ENCODE results near the gene MIPOL1.

The MIPOL1 gene, protein sequence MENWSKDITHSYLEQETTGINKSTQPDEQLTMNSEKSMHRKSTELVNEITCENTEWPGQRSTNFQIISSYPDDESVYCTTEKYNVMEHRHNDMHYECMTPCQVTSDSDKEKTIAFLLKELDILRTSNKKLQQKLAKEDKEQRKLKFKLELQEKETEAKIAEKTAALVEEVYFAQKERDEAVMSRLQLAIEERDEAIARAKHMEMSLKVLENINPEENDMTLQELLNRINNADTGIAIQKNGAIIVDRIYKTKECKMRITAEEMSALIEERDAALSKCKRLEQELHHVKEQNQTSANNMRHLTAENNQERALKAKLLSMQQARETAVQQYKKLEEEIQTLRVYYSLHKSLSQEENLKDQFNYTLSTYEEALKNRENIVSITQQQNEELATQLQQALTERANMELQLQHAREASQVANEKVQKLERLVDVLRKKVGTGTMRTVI

DNA sequence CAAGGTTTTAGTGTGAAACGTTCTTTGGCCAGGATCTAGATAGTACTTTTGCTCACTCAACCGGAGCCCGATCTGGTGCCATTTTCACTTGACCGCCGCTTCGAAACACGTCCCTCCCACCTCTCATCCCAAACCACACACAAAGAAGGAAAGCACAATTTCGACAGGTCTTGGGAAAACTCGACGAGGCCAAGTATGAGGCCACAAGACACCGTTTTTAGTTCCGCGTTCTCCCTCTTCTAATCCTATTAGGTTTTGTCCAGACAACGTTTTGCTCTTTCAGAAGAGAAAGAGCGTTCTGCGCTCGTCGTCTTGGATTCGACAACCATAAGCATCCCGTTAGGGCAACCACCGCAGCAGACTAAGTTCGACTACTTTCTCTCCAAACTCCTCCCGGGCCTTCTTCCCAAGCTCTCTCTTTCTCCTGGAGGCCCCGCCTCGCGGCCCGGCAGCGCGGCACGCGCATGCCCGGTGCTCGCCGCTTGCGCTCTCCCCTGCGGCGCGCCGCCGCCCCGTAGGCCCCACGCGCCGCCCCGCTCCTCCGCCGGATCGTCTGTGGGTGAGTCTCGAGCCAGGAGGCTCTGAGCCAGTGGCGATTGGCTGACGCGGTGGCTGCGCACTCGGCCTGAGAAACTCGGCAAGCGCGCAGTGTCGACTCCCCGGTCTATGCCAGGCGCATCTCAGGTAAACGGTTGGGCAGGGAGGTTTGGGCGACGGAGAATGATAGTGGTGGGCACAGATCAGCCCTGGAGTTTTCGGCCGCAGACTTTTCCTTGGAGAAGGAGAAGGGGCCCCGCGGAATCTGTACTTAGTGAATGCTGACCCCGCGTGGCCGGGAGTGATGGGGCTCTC lies at the start of gene MIPOL1:
Gene MIPOL1 (plus strand): TSS at position 517 of the 852 bp plus-strand sequence. CDS start 49,952 bp downstream, outside the sequence.
- no peak within 1 kb of the TSS for H3K9ac ChIP-seq (ENCODE audit: low read length)
- no peaks in the 10 kb centered on the region for H3K79me2 ChIP-seq (ENCODE audit: insufficient read depth, low read length)
- no peak within 1 kb of the TSS for H3K27ac ChIP-seq (ENCODE audit: low read depth, low read length)
- no peaks in the 10 kb centered on the region for H3K9me3 ChIP-seq (ENCODE audit: insufficient read depth, low read length)
- no peak within 1 kb of the TSS for H2AFZ ChIP-seq (ENCODE audit: low read depth, low read length, severe bottlenecking)
- H3K4me3 ChIP-seq (ENCODE audit: insufficient read depth, low read length, poor library complexity, severe bottlenecking), result no peak within 1 kb of the TSS
- H3K4me2 ChIP-seq (ENCODE audit: low read depth, low read length, poor library complexity, severe bottlenecking), result no peak within 1 kb of the TSS
- H4K20me1 ChIP-seq (ENCODE audit: low read depth, low read length), result no peaks in the 10 kb centered on the region
- no peaks in the 10 kb centered on the region for H3K36me3 ChIP-seq (ENCODE audit: low read length)
- H3F3A ChIP-seq (ENCODE audit: insufficient read depth), result no peaks in the 10 kb centered on the region
- H3K27me3 ChIP-seq (ENCODE audit: low read length), result no peaks in the 10 kb centered on the region
- TF ChIP-seq, protein P1, sequence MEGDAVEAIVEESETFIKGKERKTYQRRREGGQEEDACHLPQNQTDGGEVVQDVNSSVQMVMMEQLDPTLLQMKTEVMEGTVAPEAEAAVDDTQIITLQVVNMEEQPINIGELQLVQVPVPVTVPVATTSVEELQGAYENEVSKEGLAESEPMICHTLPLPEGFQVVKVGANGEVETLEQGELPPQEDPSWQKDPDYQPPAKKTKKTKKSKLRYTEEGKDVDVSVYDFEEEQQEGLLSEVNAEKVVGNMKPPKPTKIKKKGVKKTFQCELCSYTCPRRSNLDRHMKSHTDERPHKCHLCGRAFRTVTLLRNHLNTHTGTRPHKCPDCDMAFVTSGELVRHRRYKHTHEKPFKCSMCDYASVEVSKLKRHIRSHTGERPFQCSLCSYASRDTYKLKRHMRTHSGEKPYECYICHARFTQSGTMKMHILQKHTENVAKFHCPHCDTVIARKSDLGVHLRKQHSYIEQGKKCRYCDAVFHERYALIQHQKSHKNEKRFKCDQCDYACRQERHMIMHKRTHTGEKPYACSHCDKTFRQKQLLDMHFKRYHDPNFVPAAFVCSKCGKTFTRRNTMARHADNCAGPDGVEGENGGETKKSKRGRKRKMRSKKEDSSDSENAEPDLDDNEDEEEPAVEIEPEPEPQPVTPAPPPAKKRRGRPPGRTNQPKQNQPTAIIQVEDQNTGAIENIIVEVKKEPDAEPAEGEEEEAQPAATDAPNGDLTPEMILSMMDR (IDR thresholded peaks at IDR 0.05; ENCODE audit: insufficient read depth, low read length, poor library complexity, severe bottlenecking), result no peak
- no peak for TF ChIP-seq EZH2phosphoT487 (conservative IDR thresholded peaks at IDR 0.05; ENCODE audit: low read length)
- H3K9me2 ChIP-seq (replicated peaks; ENCODE audit: insufficient read depth, low read length), result no peaks in the 10 kb centered on the region

- Histone ChIP-seq H4K20me1 (ENCODE audit: low read depth, low read length) (no peaks in the 10 kb centered on the region), H3K9ac (ENCODE audit: low read length) (no peak overlapping the region), H3K4me3 (ENCODE audit: insufficient read depth, low read length, poor library complexity, severe bottlenecking) (no peak overlapping the region), H2AFZ (ENCODE audit: low read depth, low read length, severe bottlenecking) (no peak overlapping the region), H3K27ac (ENCODE audit: low read depth, low read length) (no peak overlapping the region), H3F3A (ENCODE audit: insufficient read depth) (no peaks in the 10 kb centered on the region), H3K9me3 (ENCODE audit: insufficient read depth, low read length) (no peaks in the 10 kb centered on the region), H3K27me3 (ENCODE audit: low read length) (no peaks in the 10 kb centered on the region), H3K9me2 (replicated peaks; ENCODE audit: insufficient read depth, low read length) (no peaks in the 10 kb centered on the region), H3K4me2 (ENCODE audit: low read depth, low read length, poor library complexity, severe bottlenecking) (no peak overlapping the region), H3K36me3 (ENCODE audit: low read length) (no peaks in the 10 kb centered on the region), H3K79me2 (ENCODE audit: insufficient read depth, low read length) (no peaks in the 10 kb centered on the region)
- TF ChIP-seq, protein P1 (IDR thresholded peaks at IDR 0.05; ENCODE audit: insufficient read depth, low read length, poor library complexity, severe bottlenecking), result peak; percentile 49
- TF ChIP-seq EZH2phosphoT487 (conservative IDR thresholded peaks at IDR 0.05; ENCODE audit: low read length), result no peak
Measured at GRCh38 chr14:37150414-37150813, 47.3 kb upstream of the MIPOL1 start.

GRCh38 chr14:37153005-37153404 lies 44.7 kb upstream of the MIPOL1 start:
- Histone ChIP-seq H3K79me2 (ENCODE audit: insufficient read depth, low read length) (no peaks in the 10 kb centered on the region), H3K4me2 (ENCODE audit: low read depth, low read length, poor library complexity, severe bottlenecking) (no peak overlapping the region), H3K4me3 (ENCODE audit: insufficient read depth, low read length, poor library complexity, severe bottlenecking) (no peak overlapping the region), H3K36me3 (ENCODE audit: low read length) (no peaks in the 10 kb centered on the region), H3K9me2 (replicated peaks; ENCODE audit: insufficient read depth, low read length) (no peaks in the 10 kb centered on the region), H2AFZ (ENCODE audit: low read depth, low read length, severe bottlenecking) (no peak overlapping the region), H3K27ac (ENCODE audit: low read depth, low read length) (no peak overlapping the region), H3K9ac (ENCODE audit: low read length) (no peak overlapping the region), H4K20me1 (ENCODE audit: low read depth, low read length) (no peaks in the 10 kb centered on the region), H3K9me3 (ENCODE audit: insufficient read depth, low read length) (no peaks in the 10 kb centered on the region), H3F3A (ENCODE audit: insufficient read depth) (no peaks in the 10 kb centered on the region), H3K27me3 (ENCODE audit: low read length) (no peaks in the 10 kb centered on the region)
- no peak for TF ChIP-seq EZH2phosphoT487 (conservative IDR thresholded peaks at IDR 0.05; ENCODE audit: low read length)
- TF ChIP-seq, protein P1 (IDR thresholded peaks at IDR 0.05; ENCODE audit: insufficient read depth, low read length, poor library complexity, severe bottlenecking), result no peak

Measured in SU-DHL-6 (cell line).